DMS 273 (cell line): ENCODE measurements around the gene LMF1.

Experiments
- DNase-seq: peaks from one replicate; lab custom pipeline; 2025; ENCODE audit not compliant: unreplicated experiment; lab: John Stamatoyannopoulos, UW

Gene LMF1

DNA sequence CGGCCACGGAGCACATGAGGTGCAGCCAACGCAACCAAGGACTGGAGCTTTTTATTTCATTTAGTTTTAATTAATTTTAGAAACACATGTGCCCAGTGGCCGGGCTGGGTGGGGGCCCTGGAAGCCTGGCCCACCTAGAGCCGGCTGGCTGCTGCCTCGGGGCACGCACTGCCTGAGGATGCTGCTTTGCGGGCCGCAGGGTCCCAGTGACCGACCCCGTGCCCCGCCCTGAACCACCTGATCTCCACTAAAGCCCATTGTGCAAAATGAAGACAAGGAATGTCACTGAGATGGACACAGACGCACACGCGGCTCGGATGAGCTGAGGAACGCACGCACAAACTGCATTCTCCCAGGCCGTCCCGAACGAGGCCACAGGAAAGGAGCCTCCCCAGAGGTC, 39.6 kb downstream of the LMF1 start:
- no peak for DNase-seq

DNA sequence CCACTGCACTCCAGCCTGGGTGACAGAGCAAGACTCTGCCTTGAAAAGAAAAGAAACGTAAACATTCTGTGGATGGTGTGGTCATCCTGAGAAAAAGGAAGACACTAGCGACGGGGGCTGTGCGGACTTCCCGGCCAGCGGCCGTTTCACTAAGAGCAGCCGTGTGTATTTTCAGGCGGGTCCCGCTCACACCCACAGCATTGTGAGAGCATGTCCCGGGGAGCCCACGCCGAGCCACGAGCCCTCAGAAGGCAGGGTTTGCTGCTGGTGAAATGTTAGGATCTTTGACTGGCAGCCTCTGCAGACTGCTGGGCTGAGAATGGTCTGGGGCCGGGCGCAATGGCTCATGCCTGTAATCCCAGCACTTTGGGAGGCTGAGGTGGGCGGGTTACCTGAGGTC, 40.3 kb downstream of the LMF1 start:
- no peak for DNase-seq

DNA sequence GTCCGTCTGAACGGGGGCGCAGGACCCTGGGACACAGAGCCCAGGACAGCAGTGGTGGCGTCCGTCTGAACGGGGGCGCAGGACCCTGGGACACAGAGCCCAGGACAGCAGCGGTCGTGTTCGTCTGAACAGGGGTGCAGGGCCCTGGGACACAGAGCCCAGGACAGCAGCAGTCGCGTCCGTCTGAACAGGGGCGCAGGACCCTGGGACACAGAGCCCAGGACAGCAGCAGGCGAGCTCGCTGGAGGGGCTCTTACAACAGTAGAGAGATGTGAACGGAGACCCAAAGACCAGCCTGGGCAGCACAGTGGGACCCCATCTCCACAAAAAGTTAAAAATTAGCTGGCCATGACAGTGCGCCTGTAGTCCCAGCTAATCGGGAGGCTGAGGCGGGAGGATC, 40.7 kb downstream of the LMF1 start:
- DNase-seq = no peak

GRCh38 chr16:929227-930073, 41.3 kb downstream of the LMF1 start:
- no peak for DNase-seq

DNA sequence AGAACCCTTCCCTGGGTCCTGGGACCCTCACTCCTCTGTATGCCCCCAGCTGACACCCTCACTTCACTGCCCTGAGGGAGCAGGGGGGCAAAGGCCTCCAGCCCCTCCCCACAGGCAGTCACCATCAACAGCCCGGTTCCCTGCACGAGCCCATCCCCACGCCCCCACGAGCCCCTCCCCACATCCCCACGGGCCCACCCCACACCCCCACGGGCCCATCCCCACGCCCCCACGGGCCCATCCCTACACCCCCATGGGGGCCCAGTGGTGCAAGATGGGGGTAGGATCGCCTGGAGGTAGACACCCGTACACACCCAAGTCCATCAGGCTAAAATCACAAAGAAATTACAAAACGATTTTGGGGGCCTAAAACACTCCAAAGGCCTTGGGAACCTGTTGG, 42.3 kb downstream of the LMF1 start:
- no peak for DNase-seq

DNA sequence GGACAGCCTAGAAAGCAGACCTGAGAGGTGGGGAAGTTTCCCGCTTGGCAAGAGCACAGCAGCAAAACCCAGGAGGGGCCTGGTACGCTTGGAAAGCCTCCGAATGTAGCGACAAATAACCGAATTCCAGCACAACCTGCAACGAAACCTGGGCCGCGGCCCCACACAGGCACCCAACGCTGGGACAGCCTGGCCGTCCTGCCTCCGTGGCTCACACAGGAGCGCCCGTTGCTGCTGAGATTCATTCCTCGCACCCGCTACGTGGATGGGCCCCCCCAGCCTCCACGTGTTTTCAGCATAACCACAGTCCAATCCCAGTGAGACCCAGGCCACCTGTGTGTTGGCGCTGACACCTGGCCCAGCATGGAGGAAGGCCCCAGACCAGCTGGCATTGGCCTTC, 42.9 kb downstream of the LMF1 start:
- DNase-seq = no peak

- DNase-seq = no peak
Observed at GRCh38 chr16:927406-927805, 43.4 kb downstream of the LMF1 start.

DNA sequence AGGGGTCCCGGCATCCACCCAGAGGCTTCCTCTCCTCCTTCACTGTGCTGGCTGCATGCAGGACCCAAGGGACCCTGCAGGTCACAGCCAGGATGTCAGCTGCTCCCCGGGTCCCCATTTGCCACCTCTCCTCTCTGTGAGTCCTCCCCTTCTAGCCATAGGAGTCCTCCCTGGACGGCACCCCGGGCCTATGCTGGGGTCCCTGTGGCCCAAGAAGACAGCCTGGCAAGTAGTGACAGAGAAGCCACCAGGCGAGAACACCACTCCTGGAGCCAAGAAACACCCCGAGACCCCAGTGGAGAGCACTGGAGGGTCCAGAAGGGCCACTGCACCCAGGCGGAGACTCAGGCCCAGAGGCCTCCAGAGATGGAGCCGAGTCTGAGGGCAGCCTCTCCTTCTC, 44.1 kb downstream of the LMF1 start:
- DNase-seq = no peak

DNA sequence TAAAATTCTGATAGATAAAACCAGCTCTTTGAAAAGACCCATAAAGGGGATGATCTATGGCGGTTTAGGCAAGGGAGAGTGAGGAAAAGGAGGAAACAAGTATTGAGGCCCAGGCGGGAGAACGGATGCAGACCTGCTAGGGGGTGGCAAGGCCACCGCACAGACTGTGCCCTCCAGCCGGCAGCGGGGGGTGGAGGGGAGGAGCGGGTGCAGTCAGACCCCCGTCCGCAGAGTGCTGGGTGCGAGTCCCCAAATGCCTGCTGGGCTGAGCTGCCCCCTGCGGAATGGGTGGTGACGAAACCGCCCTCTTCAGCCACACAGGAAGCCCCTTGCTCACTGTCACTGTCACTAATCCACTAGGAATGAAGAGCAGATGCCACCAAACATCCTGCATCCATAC, 46.0 kb downstream of the LMF1 start:
- no peak for DNase-seq

GRCh38 chr16:924063-924462, 46.7 kb downstream of the LMF1 start:
- DNase-seq = no peak

GRCh38 chr16:923184-923583, 47.6 kb downstream of the LMF1 start:
- no peak for DNase-seq

GRCh38 chr16:922051-922450, 48.7 kb downstream of the LMF1 start:
- no peak for DNase-seq

DNA sequence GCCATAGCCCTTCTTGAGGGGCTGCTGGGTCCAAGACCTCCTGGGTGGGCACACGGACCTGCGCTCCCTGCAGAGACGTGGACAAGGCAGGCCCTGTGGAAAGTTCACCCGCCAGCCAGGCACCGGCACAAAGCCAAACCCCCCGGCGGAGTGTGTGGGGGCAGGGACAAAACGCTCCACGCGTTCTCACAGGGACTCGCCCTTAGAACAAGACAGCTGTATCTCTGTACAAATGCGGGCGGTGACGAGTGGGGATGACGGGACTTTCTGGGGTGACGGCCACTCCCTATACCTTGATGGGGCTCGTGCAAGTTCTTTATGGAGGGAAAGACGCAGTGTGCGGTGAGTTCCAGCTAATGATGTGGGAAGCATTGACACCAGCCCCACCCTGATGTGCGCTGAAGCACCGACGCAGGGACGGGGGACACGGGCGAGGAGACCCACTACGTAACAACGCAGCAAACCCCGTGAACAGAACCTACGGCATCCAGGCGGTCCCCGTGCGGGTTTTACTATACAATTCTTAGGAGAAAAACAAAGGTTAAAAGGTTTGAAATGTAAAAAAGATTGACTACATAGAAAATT, 49.4 kb downstream of the LMF1 start:
- no peak for DNase-seq

DNA sequence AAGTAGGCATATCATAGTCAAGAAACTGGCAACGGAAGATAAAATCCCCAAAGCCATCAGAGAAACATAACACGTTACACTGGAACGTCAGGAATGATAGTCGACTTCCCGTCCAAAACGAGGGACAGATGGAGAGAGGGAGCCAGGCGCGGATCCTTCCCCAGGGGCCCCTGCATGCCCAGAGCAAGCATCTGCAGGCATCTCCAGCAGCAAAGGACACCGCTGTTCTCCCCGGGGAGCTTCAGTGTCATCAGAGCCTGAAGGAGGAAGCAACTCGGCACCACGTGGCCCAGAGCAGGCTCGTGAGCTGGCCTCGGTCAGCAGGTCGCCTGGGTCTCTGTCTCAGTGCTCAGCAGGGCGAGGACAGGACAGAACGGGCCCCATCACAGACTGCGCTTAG, 50.1 kb downstream of the LMF1 start:
- peak; percentile 74 for DNase-seq

- DNase-seq = no peak
Observed at GRCh38 chr16:920051-920681, 50.6 kb downstream of the LMF1 start.

GRCh38 chr16:919658-920050, 51.1 kb downstream of the LMF1 start:
- no peak for DNase-seq

GRCh38 chr16:918741-919657, 51.8 kb downstream of the LMF1 start:
- no peak for DNase-seq

GRCh38 chr16:918068-918467, 52.7 kb downstream of the LMF1 start:
- DNase-seq = no peak

DNA sequence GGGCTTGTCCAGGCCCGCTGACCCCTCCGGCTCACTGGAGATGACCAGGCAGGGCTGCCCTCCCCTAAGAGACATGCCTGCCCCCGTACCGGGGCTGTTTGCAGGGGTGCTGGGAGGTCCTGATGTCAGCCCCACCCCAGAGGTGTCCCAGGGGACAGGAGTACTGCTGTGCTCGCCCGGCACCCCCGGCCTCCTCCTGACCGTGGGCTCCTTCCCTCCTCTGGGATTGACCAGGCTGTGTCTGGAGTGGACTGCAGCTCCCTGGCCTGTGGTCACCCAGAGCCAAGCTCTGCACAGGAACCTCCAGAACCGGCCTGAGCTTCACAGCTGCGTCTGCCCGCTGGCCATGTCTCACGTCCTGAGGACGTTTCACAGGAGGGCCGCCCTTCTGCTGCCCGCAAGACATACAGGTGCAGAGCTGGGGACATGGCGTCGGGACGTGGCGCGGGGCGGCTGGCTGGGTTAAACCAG, 53.2 kb downstream of the LMF1 start:
- DNase-seq = no peak

DNA sequence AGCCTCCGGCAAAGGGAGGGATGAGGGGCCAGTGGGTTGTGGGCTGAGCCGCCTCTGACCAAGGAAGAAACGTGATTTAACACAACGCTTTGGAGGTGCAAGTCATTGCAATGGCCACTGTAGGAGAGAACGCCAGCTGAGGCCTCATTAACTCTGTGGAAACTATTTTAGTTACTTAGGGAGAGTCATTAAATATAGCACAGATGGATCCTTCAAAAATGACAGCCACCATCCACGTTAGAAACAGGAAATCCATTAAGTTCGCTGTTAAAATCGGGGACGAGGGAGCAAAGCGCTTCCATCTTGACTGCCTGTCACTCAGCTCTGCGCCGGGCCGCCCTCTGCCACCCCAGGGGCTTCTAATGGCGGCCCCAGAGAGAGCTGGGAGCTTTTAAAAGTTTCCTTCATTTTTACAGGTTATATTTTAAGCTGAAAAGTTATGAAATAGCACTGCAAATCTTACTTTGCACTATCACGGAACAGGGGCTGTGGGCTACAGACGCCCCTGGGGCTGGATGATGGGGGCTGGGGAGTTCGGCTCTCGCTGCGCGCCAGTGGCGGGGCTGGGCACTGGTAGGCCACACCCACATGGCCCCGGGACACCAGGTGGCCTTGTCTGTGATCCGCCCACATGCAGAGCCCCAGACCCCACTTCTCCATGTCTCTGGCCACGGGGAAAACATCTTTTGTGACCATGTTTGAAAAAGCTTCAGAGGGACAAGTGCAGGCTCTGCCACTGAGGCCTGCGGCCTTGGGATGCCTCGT, 54.6 kb downstream of the LMF1 start:
- no peak for DNase-seq
